Liver (tissue), 9 donors: ENCODE results near the gene H2BK1. TPM values are rescaled to one million over a fixed set of nuclear protein-coding genes. Genes with fewer than 3 reads are reported as not detected.

ENCODE experiments used
- DNase-seq: peaks from one replicate; pipeline ENCODE4 v3.0.0-alpha.2; 2017; ENCODE audit warnings: low spot score
- H3K27ac ChIP-seq, 2 donors: one replicate each; pipeline ENCODE4 v1.7.0; 2013; ENCODE audit warnings: inconsistent platforms in 2 of 2, low read length in 2 of 2, control low read depth in 1 of 2, low read depth in 1 of 2, mild to moderate bottlenecking in 1 of 2
- H3K27me3 ChIP-seq, 4 donors: one replicate each; pipeline versions ENCODE4 v1.6.1 to v1.7.0; 2013; ENCODE audit warnings: low read length in 3 of 4, inconsistent platforms in 1 of 4, mild to moderate bottlenecking in 1 of 4, moderate library complexity in 1 of 4; ENCODE audit not compliant: control insufficient read depth in 4 of 4, insufficient read depth in 4 of 4
- H3K36me3 ChIP-seq, 4 donors: one replicate each; pipeline versions ENCODE4 v1.6.1 to v1.7.0; 2013; ENCODE audit warnings: low read length in 3 of 4, mild to moderate bottlenecking in 3 of 4, low read depth in 1 of 4, moderate library complexity in 1 of 4; ENCODE audit not compliant: control insufficient read depth in 4 of 4, insufficient read depth in 3 of 4
- H3K4me1 ChIP-seq, 4 donors: one replicate each; pipeline versions ENCODE4 v1.6.1 to v1.7.0; 2013; ENCODE audit warnings: low read length in 3 of 4, mild to moderate bottlenecking in 3 of 4, moderate library complexity in 1 of 4; ENCODE audit not compliant: control insufficient read depth in 4 of 4, insufficient read depth in 4 of 4
- H3K4me3 ChIP-seq, 3 donors: one replicate each; pipeline versions ENCODE4 v1.6.1 to v1.7.0; 2013; ENCODE audit warnings: low read length in 3 of 3, control low read depth in 1 of 3, low read depth in 1 of 3, mild to moderate bottlenecking in 1 of 3
- H3K9ac ChIP-seq, 2 donors: one replicate each; pipeline ENCODE4 v1.7.0; 2013; ENCODE audit warnings: low read length in 2 of 2, mild to moderate bottlenecking in 2 of 2, moderate library complexity in 2 of 2, control low read depth in 1 of 2, low read depth in 1 of 2
- H3K9me3 ChIP-seq, 4 donors: one replicate each; pipeline versions ENCODE4 v1.6.1 to v1.7.0; 2013; ENCODE audit warnings: low read length in 3 of 4; ENCODE audit not compliant: control insufficient read depth in 4 of 4
- ATF3 ChIP-seq: IDR thresholded peaks from 2 replicates; pipeline ENCODE4 v1.6.1; 2016; ENCODE audit warnings: antibody characterized with exemption
- CTCF ChIP-seq: fragments of 150-350 bp; IDR thresholded peaks from 2 replicates; pipeline ENCODE4 v1.5.1; 2017; ENCODE audit warnings: improper control_type of control experiment, low read depth, low read length; ENCODE audit not compliant: missing input control
- EGR1 ChIP-seq, 2 donors: IDR thresholded peaks; 2 replicates each; pipeline ENCODE4 v1.6.1; 2016 to 2018; ENCODE audit warnings: antibody characterized with exemption in 2 of 2, low read depth in 2 of 2
- FOXA2 ChIP-seq: IDR thresholded peaks from 2 replicates; pipeline ENCODE4 v1.6.1; 2016; ENCODE audit warnings: antibody characterized with exemption
- HNF4G ChIP-seq: IDR thresholded peaks from 2 replicates; pipeline ENCODE4 v1.6.1; 2016; ENCODE audit warnings: antibody characterized with exemption
- JUND ChIP-seq, 2 donors: IDR thresholded peaks; 2 replicates each; pipeline ENCODE4 v1.6.1; 2016; ENCODE audit warnings: antibody characterized with exemption in 2 of 2
- NR2F2 ChIP-seq: IDR thresholded peaks from 2 replicates; pipeline ENCODE4 v1.6.1; 2016; ENCODE audit warnings: antibody characterized with exemption
- RAD21 ChIP-seq, 2 donors: IDR thresholded peaks; 2 replicates each; pipeline ENCODE4 v1.6.1; 2016; ENCODE audit warnings: antibody characterized with exemption in 2 of 2, mild to moderate bottlenecking in 2 of 2
- REST ChIP-seq: IDR thresholded peaks from 2 replicates; pipeline ENCODE4 v1.6.1; 2016; ENCODE audit warnings: antibody characterized with exemption, mild to moderate bottlenecking
- ZBTB33 ChIP-seq: IDR thresholded peaks from 2 replicates; pipeline ENCODE4 v1.6.1; 2016; ENCODE audit warnings: antibody characterized with exemption
- WGBS: extraction: QIAGEN DNeasy Blood & Tissue Kit; methylation state at CpG from one replicate; pipeline ENCODE4 v1.1.7; 2013; 5-methylcytosine and 5-hydroxymethylcytosine counted together
- polyA plus RNA-seq, 2 donors: library from polyadenylated mRNA; stranded (reverse) in 1 of 2; unstranded in 1 of 2; fragments of 200-250 nt in 1 of 2; fragments of >200 nt in 1 of 2; fragmentation: Nextera tagmentation in 1 of 2; extraction: Ambion mirVana in 1 of 2; gene quantifications; one replicate each; pipeline versions ENCODE4 v1.2.1 to v1.2.3, GENCODE V29; 2013 to 2015
- total RNA-seq, 2 donors: library from RNA; depleted of rRNA; stranded (reverse); fragments of >200 nt; gene quantifications; one replicate each; pipeline ENCODE4 v1.2.3, GENCODE V29; 2014
- donor health status: healthy.
- donor health status: healthy.
- donor health status: healthy.
- donor health status: healthy.
- donor health status: healthy.

The H2BK1 gene
- total and polyA plus RNA-seq, 4 donors, result not detected

- peaks cover 5 to 14% (median 10%) of the 10 kb centered on the region in 4 donors for H3K27me3 ChIP-seq
- H3K9ac ChIP-seq, result no peak overlapping the region
- no peaks in the 10 kb centered on the region for H3K36me3 ChIP-seq
- no peak for TF ChIP-seq REST
- peak; percentile 37 for TF ChIP-seq CTCF
- DNase-seq, result peak; percentile 49
- peaks cover 8 to 15% (median 12%) of the 10 kb centered on the region in 4 donors for H3K4me1 ChIP-seq
- H3K4me3 ChIP-seq, result peak overlapping the region in 1 of 3 donors; percentile 53
- 5% methylated on average over 52 of the region's 52 CpGs for WGBS
- no peaks in the 10 kb centered on the region for H3K9me3 ChIP-seq
- H3K27ac ChIP-seq, result no peak overlapping the region
Measured at GRCh38 chr7:151168003-151168786, 42.1 kb downstream of the H2BK1 start.

- peaks cover 5 to 18% (median 11%) of the 10 kb centered on the region in 4 donors for H3K27me3 ChIP-seq
- peaks cover 8 to 15% (median 12%) of the 10 kb centered on the region in 4 donors for H3K4me1 ChIP-seq
- TF ChIP-seq ATF3 (no peak), EGR1 (IDR thresholded peaks at IDR 0.05; ENCODE audit: low read depth in 2 of 2) (no peak), ZBTB33 (no peak), HNF4G (no peak), RAD21 (IDR thresholded peaks at IDR 0.05) (no peak), NR2F2 (no peak), FOXA2 (no peak), JUND (IDR thresholded peaks at IDR 0.05) (no peak)
- H3K9me3 ChIP-seq, result no peaks in the 10 kb centered on the region
- peak within 1 kb of the TSS in 1 of 3 donors; percentile 53 for H3K4me3 ChIP-seq
- H3K36me3 ChIP-seq, result no peaks in the 10 kb centered on the region
- no peak within 1 kb of the TSS for H3K27ac ChIP-seq
- no peak within 1 kb of the TSS for H3K9ac ChIP-seq
- no peak for DNase-seq
- WGBS, result 2% methylated on average over 101 of the region's 101 CpGs
Measured at GRCh38 chr7:151167197-151167961, 42.9 kb downstream of the H2BK1 start, which contains the start of gene GBX1. GBX1 (minus strand) TSS chr7:151167694; CDS start chr7:151167548, 146 bp downstream.
